ENCODE results near the gene NIPA2. TPM values are rescaled to one million over a fixed set of nuclear protein-coding genes. Genes with fewer than 3 reads are reported as not detected.

The NIPA2 gene
- total and polyA plus RNA-seq, 2 donors (not counting 1 experiment from before 2014, with no cell fraction given) = 47.7 to 64.7 TPM

DNA sequence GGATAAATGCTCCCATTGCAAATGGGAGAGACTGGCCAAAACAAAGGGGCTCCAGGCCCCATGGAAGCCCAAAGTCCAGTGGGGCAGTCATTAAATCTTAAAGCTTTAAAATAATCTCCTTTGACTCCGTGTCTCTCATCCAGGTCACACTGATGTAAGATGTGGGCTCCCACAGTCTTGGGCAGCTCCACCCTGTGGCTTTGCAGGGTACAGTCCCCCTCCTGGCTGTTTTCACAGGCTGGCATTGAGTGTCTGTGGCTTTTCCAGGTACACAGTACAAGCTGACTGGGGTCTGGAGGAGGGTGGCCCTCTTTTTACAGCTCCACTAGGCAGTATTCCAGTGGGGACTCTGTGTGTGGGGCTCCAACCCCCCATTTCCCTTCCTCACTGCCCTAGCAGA, 45.9 kb downstream of the NIPA2 start:
- Histone ChIP-seq H3K27ac (ENCODE audit: insufficient read depth, low read length) (no peak overlapping the region), H3K79me2 (ENCODE audit: control insufficient read depth, insufficient read depth, low read length) (no peaks in the 10 kb centered on the region), H3K27me3 (ENCODE audit: control insufficient read depth, insufficient read depth, low read length) (no peaks in the 10 kb centered on the region), H3K36me3 (ENCODE audit: control insufficient read depth, insufficient read depth, low read length) (peaks cover 11% of the 10 kb centered on the region), H3K4me3 (replicated peaks in 1 of 4; ENCODE audit: control extremely low read depth in 1 of 4, insufficient read depth in 1 of 4, low read depth in 3 of 4, low read length in 4 of 4) (no peak overlapping the region), H3K4me1 (ENCODE audit: control insufficient read depth, extremely low read depth, insufficient read depth, low read length) (peaks cover 19% of the 10 kb centered on the region), H3K4me2 (ENCODE audit: extremely low read depth, insufficient read depth, low read length) (no peak overlapping the region), H4K20me1 (ENCODE audit: control insufficient read depth, extremely low read depth, insufficient read depth, low read length) (no peaks in the 10 kb centered on the region), H3K9me3 (ENCODE audit: control insufficient read depth, insufficient read depth, low read depth, low read length) (no peaks in the 10 kb centered on the region), H3K9ac (ENCODE audit: insufficient read depth, low read length) (no peak overlapping the region), H2AFZ (ENCODE audit: low read length) (no peak overlapping the region)
- TF ChIP-seq, protein P1, sequence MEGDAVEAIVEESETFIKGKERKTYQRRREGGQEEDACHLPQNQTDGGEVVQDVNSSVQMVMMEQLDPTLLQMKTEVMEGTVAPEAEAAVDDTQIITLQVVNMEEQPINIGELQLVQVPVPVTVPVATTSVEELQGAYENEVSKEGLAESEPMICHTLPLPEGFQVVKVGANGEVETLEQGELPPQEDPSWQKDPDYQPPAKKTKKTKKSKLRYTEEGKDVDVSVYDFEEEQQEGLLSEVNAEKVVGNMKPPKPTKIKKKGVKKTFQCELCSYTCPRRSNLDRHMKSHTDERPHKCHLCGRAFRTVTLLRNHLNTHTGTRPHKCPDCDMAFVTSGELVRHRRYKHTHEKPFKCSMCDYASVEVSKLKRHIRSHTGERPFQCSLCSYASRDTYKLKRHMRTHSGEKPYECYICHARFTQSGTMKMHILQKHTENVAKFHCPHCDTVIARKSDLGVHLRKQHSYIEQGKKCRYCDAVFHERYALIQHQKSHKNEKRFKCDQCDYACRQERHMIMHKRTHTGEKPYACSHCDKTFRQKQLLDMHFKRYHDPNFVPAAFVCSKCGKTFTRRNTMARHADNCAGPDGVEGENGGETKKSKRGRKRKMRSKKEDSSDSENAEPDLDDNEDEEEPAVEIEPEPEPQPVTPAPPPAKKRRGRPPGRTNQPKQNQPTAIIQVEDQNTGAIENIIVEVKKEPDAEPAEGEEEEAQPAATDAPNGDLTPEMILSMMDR (conservative IDR thresholded peaks at IDR 0.05 in 1 of 2, IDR thresholded peaks at IDR 0.05 in 1 of 2; ENCODE audit: low read depth in 1 of 2, low read length in 2 of 2) = no peak
- TF ChIP-seq EZH2 (IDR thresholded peaks at IDR 0.05; ENCODE audit: low read length, missing control alignments) = no peak
- DNase-seq (ENCODE audit: low read depth in 2 of 2) = no peak

GRCh38 chr15:22885120-22885519, 46.7 kb downstream of the NIPA2 start:
- Histone ChIP-seq H3K27ac (ENCODE audit: insufficient read depth, low read length) (no peak overlapping the region), H3K36me3 (ENCODE audit: control insufficient read depth, insufficient read depth, low read length) (peaks cover 10% of the 10 kb centered on the region), H3K9me3 (ENCODE audit: control insufficient read depth, insufficient read depth, low read depth, low read length) (no peaks in the 10 kb centered on the region), H4K20me1 (ENCODE audit: control insufficient read depth, extremely low read depth, insufficient read depth, low read length) (no peaks in the 10 kb centered on the region), H3K4me3 (replicated peaks in 1 of 4; ENCODE audit: control extremely low read depth in 1 of 4, insufficient read depth in 1 of 4, low read depth in 3 of 4, low read length in 4 of 4) (no peak overlapping the region), H3K4me1 (ENCODE audit: control insufficient read depth, extremely low read depth, insufficient read depth, low read length) (peaks cover 19% of the 10 kb centered on the region), H3K27me3 (ENCODE audit: control insufficient read depth, insufficient read depth, low read length) (no peaks in the 10 kb centered on the region), H3K79me2 (ENCODE audit: control insufficient read depth, insufficient read depth, low read length) (no peaks in the 10 kb centered on the region), H3K4me2 (ENCODE audit: extremely low read depth, insufficient read depth, low read length) (no peak overlapping the region), H2AFZ (ENCODE audit: low read length) (no peak overlapping the region), H3K9ac (ENCODE audit: insufficient read depth, low read length) (no peak overlapping the region)
- TF ChIP-seq EZH2 (IDR thresholded peaks at IDR 0.05; ENCODE audit: low read length, missing control alignments) = no peak
- TF ChIP-seq, protein P1 (conservative IDR thresholded peaks at IDR 0.05 in 1 of 2, IDR thresholded peaks at IDR 0.05 in 1 of 2; ENCODE audit: low read depth in 1 of 2, low read length in 2 of 2) = no peak
- no peak for DNase-seq (ENCODE audit: low read depth in 2 of 2)

DNA sequence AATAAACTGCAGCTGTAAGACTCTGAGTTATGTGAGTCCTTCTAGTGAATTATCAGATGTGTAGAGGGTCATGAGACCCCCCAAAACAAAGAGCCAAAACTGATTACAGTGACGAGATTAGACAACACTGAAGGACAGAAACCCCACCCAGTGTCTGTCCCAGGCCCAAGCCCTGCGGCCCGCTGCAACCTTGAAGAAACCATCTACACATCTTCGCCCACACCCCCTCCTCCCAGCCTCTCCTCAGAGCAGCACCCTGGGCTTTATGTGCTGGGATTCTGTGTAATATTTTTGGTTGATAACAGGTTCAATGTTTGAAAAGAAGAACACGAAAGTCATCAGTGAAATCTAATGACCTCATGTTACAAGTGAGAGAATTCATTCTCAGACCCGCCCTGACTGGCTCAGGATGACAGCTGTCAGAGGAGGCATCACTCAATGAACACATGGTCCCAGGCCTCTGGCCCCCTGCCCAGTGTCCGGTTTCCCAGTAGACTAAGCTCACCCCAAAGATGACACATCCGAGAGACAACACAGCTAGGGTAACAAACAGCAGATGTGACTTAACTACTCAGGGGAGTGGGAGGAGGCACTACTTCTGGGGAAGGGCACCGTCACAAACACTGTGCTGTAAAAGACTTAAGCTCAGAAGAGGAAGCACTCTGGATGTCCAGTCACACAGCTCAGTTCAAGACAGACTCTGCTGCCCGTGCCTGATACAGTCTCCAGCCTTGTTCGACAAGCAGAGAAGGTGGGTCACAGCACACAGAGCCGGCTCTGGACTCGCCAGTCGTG, 48.9 kb downstream of the NIPA2 start:
- DNase-seq (ENCODE audit: low read depth in 2 of 2) = peak; percentile 78 to 83
- Histone ChIP-seq H3K9me3 (ENCODE audit: control insufficient read depth, insufficient read depth, low read depth, low read length) (no peaks in the 10 kb centered on the region), H4K20me1 (ENCODE audit: control insufficient read depth, extremely low read depth, insufficient read depth, low read length) (no peaks in the 10 kb centered on the region), H3K27me3 (ENCODE audit: control insufficient read depth, insufficient read depth, low read length) (no peaks in the 10 kb centered on the region), H3K4me3 (replicated peaks in 1 of 4; ENCODE audit: control extremely low read depth in 1 of 4, insufficient read depth in 1 of 4, low read depth in 3 of 4, low read length in 4 of 4) (no peak overlapping the region), H3K36me3 (ENCODE audit: control insufficient read depth, insufficient read depth, low read length) (peaks cover 3% of the 10 kb centered on the region), H3K9ac (ENCODE audit: insufficient read depth, low read length) (peak overlapping the region; percentile 27), H3K4me1 (ENCODE audit: control insufficient read depth, extremely low read depth, insufficient read depth, low read length) (peaks cover 19% of the 10 kb centered on the region), H3K27ac (ENCODE audit: insufficient read depth, low read length) (peak overlapping the region; percentile 96), H2AFZ (ENCODE audit: low read length) (no peak overlapping the region), H3K79me2 (ENCODE audit: control insufficient read depth, insufficient read depth, low read length) (no peaks in the 10 kb centered on the region), H3K4me2 (ENCODE audit: extremely low read depth, insufficient read depth, low read length) (peak overlapping the region; percentile 76)
- no peak for TF ChIP-seq EZH2 (IDR thresholded peaks at IDR 0.05; ENCODE audit: low read length, missing control alignments)
- TF ChIP-seq, protein P1 (conservative IDR thresholded peaks at IDR 0.05 in 1 of 2, IDR thresholded peaks at IDR 0.05 in 1 of 2; ENCODE audit: low read depth in 1 of 2, low read length in 2 of 2) = no peak
